ENCODE data around the gene EMILIN1.

Gene EMILIN1

DNA sequence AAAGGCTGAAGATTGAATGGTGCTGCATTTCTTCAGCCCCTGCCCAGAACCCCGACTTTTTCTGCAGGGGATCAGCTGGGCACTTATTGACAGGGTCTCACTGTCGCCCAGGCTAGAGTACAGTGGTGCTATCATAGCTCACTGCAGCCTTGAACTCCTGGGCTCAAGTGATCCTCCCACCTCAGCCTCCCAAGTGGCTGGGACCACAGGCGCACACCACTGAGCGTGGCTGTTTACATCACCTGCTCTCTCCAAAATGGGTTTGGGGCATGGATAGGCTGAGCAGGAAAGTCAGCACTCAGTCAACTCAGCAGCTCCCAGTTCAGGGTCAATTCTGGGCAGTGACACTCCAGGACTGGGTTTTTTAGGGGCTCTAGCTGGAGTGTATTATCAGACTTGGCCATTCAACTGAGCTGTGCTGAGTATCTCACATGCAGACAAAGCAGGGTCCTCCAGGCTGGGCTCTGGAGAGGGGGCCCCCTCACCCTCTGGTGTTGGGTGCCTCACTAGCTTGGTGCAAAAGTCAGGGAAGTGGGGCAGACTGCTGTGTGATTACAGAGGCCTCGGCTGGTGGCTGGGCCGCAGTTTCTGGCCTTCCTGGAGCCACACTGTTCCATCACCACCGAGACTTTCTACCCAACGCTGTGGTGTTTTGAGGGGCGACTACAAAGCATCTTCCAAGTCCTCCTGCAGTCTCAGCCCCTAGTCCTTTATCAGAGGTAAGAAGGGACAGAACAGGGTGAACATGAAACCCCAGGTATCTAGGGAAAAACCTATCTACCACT is 49.7 kb downstream of the EMILIN1 start:
- no peak for DNase-seq

DNA sequence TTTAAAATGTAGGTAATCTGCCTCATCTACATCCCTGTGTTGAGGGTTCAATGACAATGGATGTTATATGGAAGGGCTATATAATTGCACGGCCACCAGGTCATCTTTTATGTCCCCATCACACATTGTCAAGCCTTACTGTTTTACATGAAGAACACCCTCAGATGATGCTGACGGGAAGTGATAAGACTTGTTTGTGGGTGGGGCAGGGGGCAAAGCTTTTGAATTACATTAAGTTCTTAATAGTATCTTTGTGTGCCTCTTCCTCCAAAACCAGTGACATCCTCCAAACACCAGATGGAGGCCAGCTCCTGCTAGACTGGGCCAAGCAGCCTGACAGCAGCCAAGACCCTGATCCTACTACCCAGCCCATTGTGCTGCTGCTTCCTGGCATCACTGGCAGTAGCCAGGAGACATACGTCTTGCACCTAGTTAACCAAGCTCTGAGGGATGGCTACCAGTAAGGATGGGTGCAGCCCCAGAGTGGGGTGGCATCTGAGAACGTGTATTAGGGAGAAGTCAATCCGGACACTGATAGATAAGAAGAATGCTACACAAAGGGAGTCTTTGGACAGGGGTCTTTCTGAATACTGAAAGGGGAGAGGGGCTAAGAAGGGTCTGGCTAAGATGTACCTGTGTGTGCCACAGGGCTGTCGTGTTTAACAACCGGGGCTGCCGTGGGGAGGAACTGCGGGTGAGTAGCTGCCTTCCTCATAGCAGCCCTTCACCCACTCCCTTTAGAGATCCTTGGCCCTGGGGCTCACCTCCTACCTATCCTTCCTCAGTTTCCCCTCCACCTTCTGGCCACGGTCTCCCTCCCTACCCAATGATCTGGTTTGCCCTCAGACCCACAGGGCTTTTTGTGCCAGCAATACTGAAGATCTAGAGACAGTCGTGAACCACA is 50.5 kb downstream of the EMILIN1 start:
- no peak for DNase-seq

DNA sequence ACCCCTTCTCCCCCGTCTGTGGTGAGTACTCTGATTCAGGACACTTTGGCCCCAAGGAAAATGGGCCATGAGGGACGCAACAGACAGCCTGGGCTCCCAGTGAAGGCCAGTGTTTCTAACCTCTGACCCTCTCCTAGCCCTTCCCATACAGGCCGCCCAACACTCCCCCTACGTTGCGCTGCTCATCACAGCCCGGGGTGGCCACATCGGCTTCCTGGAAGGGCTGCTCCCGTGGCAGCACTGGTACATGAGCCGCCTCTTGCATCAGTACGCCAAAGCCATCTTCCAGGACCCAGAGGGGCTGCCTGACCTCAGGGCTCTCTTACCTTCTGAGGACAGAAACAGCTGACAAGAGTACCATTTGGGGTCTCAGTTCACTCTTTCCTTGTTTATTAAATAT is 52.0 kb downstream of the EMILIN1 start:
- DNase-seq = no peak

DNA sequence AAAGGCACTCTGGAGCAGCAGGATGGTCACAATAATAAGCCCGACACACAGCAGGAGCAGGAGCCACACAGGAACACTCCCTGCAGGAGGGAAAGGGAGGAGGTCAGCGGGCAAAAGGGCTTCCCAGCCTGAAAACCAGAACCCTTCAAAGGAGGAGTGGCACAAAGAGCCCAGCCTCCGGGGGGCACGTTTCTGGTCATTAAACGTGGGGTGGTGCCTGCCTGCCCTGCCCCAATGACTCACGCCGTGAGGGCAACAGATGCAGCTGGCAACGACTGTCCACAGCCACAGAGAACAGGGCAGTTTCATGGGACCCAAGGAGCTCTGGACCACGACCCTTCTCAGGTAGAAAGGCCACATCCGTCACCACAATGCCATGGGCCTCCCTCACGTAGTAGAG is 53.0 kb downstream of the EMILIN1 start:
- DNase-seq = no peak

DNA sequence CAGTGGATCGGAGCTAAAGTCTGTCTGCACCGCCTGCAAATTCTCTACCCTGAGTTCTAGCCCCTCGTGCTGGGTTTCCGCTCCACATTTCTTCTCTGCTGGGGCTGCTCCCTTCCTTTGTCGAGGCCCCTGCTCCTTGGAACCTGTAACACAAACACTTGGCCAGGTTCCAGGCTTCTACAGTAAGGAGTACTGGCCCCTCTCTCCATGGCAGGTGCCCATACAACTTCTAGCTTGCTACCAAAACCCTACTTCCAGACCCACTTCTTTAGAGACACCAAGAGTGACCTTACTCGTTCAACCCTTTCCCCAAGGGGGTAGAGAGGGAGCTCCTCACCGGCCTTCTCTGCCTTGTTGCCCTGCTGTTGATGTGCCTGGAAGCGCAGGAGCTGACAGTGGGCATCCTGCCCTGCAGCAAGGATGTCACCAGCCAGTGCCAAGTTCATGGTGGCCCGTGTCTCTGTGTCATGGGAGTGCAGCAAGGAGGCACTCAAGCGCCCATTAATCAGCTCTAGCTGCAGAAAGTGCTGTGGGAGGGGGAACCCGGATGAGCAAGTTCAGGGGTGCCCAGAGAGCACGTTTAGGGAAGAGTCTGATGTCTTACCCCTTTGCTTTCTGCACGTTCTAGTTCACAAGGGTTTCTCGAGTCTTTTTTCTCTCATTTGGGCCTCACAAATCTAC is 54.9 kb downstream of the EMILIN1 start:
- no peak for DNase-seq

DNA sequence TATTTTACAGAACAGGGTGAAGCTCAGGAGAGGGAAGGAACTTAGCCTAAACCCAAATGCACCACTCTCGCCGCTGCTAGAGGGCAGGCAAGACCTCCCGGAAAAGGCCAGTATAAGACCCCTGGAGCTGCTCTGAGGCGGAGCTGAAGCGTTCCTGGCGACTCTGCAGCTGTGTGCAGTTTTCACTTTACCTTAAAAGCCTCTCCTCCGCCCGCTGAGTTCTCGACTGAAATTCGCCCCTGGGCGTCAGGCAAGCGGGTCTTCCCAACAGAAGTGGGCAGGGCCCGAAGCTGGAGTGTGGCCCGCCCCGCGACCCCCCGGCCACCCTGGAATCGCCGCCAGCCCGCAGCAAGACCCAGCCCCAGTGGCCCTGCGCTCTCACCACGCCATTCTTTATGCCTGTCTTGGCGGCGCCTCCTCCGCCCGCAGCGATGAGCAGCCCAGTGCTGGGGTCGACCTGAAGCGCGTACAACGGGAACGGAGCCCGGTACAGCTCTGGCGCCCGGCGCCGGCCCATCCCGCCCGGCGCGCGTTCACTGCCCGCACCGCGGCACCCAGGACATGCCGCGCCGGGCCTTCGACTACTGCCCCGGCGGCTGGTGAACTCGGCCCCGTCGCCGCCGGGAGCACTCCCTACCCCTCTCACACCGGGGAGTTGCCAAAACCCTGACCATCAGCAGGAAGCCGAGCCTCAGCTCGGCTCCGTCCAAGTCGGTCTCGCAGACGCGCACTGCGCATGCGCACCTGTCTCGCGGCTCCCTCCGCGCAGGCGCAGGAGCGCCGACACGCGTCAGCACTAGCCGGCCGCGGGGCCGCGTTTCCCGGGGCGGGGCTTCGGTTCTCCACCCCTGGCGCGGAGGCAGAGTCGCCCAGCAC is 55.7 kb downstream of the EMILIN1 start, which contains the start of gene PREB:
TSS of gene PREB (minus strand) at position 732 of the 876 bp plus-strand sequence. CDS start at position 517, 215 bp downstream.
- DNase-seq = peak; percentile 95

DNA sequence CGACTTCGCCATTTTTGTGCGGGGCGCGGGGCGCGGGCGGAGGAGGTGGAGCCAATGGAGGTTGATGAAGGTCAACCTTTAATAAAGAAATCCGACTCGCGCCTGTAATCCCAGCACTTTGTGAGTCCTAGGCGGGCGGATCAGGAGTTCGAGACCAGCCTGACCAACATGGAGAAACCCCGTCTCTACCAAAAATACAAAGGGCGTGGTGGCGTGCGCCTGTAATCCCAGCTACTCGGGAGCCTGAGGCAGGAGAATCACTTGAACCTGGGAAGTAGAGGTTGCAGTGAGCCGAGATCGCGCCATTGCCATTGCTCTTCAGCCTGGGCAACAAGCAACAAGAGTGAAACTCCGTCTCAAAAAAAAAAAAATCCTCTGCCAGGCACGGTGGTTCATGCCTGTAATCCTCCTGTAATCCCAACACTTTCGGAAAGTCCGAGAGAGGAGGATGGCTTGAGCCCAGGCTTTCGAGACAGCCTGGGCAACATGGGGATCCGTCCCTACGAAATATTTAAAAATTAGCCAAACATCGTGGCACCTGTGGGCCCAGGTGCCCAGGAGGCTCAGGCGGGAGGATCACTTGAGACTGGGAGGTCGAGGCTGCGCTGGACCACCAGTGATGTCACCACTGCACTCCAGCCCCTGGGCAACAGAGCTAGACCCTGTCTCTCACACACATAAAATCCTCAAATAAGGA is 56.5 kb downstream of the EMILIN1 start:
- no peak for DNase-seq

DNA sequence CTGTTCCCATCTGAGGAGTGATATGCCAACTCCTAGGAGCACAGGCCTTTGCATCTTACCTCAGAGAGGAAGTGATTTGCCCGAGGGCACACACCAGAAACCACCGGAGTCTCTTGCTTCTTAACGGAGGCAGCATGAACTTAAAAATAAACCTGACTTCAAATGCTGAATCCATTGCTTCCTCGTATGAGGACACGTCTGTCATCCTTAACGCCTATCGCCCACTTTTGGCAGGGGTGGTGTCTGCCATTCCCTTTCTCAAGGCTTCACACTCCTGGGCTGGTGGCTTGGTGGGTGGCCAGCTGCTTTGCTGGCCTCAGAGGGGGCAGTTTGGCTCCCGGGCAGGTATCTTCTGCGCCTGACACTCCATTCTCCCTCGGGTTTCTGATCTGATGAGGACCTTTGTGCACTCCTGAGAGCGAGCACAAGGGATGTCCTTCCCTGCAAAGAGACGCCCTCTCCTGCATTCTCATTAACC is 57.1 kb downstream of the EMILIN1 start:
- DNase-seq = no peak

Data from fibroblast of skin of right quadriceps (primary cell).